IMR-90 (cell line): ENCODE data around the gene NFATC1. TPM values are rescaled to one million over a fixed set of nuclear protein-coding genes. Genes with fewer than 3 reads are reported as not detected.

Experiments
- ATAC-seq: fragments of 200-7000 bp; cut with Tn5 transposase; 2 replicates; pipeline ENCODE4 v1.9.1; 2020; ENCODE audit warnings: low read depth, mild to moderate bottlenecking, moderate library complexity
- BruUV-seq: library from RNA; stranded (reverse); fragments of 400-500 nt; replicated peaks from 2 replicates; lab custom pipeline; 2021; lab: Mats Ljungman, UMichigan
- CTCF ChIA-PET: fragments of 300-600 bp; formaldehyde crosslinking; extraction: SDS; loops from one replicate; lab custom pipeline; 2021; ENCODE audit warnings: antibody characterized with exemption; lab: Yijun Ruan, JAX
- POLR2A ChIA-PET: fragments of 300-600 bp; sonication (Branson Sonifier 250); formaldehyde crosslinking; loops from one replicate; lab custom pipeline; 2022; ENCODE audit warnings: antibody characterized with exemption; ENCODE audit not compliant: unreplicated experiment; lab: Charles Lee
- DNase-seq: peaks from one replicate; pipeline ENCODE4 v3.0.0; 2013
- H2AFZ ChIP-seq: replicated peaks from 2 replicates; pipeline ENCODE3; 2013; ENCODE audit warnings: low read length, mild to moderate bottlenecking; ENCODE audit not compliant: poor library complexity
- H2AK5ac ChIP-seq: 2 replicates; pipeline ENCODE4 v1.6.1; 2013; ENCODE audit warnings: low read depth, low read length, inconsistent platforms
- H2AK9ac ChIP-seq: replicated peaks from 2 replicates; pipeline ENCODE3; 2013; ENCODE audit warnings: mild to moderate bottlenecking, low read depth, low read length, moderate library complexity; ENCODE audit not compliant: poor library complexity
- H2BK120ac ChIP-seq: 2 replicates; pipeline ENCODE4 v1.6.1; 2013; ENCODE audit warnings: low read depth, low read length, inconsistent platforms
- H2BK15ac ChIP-seq: 3 replicates; pipeline ENCODE4 v1.6.1; 2013; ENCODE audit warnings: low read depth, low read length, inconsistent platforms
- H2BK20ac ChIP-seq: 2 replicates; pipeline ENCODE4 v1.6.1; 2013; ENCODE audit warnings: low read depth, mild to moderate bottlenecking, inconsistent platforms, low read length, moderate library complexity
- H2BK5ac ChIP-seq: 2 replicates; pipeline ENCODE4 v1.6.1; 2013; ENCODE audit warnings: mild to moderate bottlenecking, low read depth, low read length, inconsistent platforms; ENCODE audit not compliant: poor library complexity, severe bottlenecking
- H3K14ac ChIP-seq: replicated peaks from 2 replicates; pipeline ENCODE4 v1.6.1; 2013; ENCODE audit warnings: low read depth, low read length, inconsistent platforms
- H3K18ac ChIP-seq: 2 replicates; pipeline ENCODE4 v1.6.1; 2013; ENCODE audit warnings: low read depth, low read length, control low read depth
- H3K23ac ChIP-seq: 2 replicates; pipeline ENCODE4 v1.6.1; 2013; ENCODE audit warnings: low read depth, low read length, inconsistent platforms
- H3K27ac ChIP-seq: 2 replicates; pipeline ENCODE4 v1.5.1; 2013; ENCODE audit warnings: mild to moderate bottlenecking, control low read depth, low read length; ENCODE audit not compliant: insufficient read depth
- H3K27me3 ChIP-seq: 2 replicates; pipeline ENCODE4 v1.6.1; 2013; ENCODE audit warnings: low read length; ENCODE audit not compliant: control insufficient read depth, insufficient read depth
- H3K36me3 ChIP-seq: 2 replicates; pipeline ENCODE4 v1.6.1; 2013; ENCODE audit warnings: low read length, mixed read lengths; ENCODE audit not compliant: control insufficient read depth, insufficient read depth
- H3K4ac ChIP-seq: 2 replicates; pipeline ENCODE4 v1.6.1; 2013; ENCODE audit warnings: low read depth, low read length, inconsistent platforms
- H3K4me1 ChIP-seq: 2 replicates; pipeline ENCODE4 v1.6.1; 2013; ENCODE audit warnings: low read length, mixed read lengths; ENCODE audit not compliant: control insufficient read depth, insufficient read depth
- H3K4me2 ChIP-seq: 2 replicates; pipeline ENCODE4 v1.6.1; 2013; ENCODE audit warnings: low read depth, mild to moderate bottlenecking, control low read depth, low read length, moderate library complexity
- H3K4me3 ChIP-seq: 2 replicates; pipeline ENCODE4 v1.5.1; 2013; ENCODE audit warnings: low read depth, mild to moderate bottlenecking, control low read depth, low read length, moderate library complexity; ENCODE audit not compliant: insufficient read depth
- H3K56ac ChIP-seq: 2 replicates; pipeline ENCODE4 v1.6.1; 2013; ENCODE audit warnings: low read length, inconsistent platforms; ENCODE audit not compliant: insufficient read depth; ENCODE audit errors: extremely low read depth
- H3K79me1 ChIP-seq, 2 experiments: 2 replicates each; pipeline ENCODE4 v1.6.1; 2013; ENCODE audit warnings: low read length in 2 of 2, inconsistent platforms in 1 of 2, low read depth in 1 of 2
- H3K9ac ChIP-seq: 2 replicates; pipeline ENCODE4 v1.6.1; 2013; ENCODE audit warnings: low read depth, low read length, control low read depth
- H3K9me1 ChIP-seq: 2 replicates; pipeline ENCODE4 v1.6.1; 2013; ENCODE audit warnings: low read length, inconsistent platforms; ENCODE audit not compliant: insufficient read depth
- H3K9me3 ChIP-seq: 2 replicates; pipeline ENCODE4 v1.6.1; 2013; ENCODE audit warnings: low read length; ENCODE audit not compliant: control insufficient read depth, insufficient read depth
- H4K20me1 ChIP-seq: 2 replicates; pipeline ENCODE4 v1.6.1; 2013; ENCODE audit warnings: low read length, inconsistent platforms; ENCODE audit not compliant: insufficient read depth
- H4K5ac ChIP-seq: 2 replicates; pipeline ENCODE4 v1.6.1; 2013; ENCODE audit warnings: mild to moderate bottlenecking, low read depth, low read length, control low read depth
- H4K8ac ChIP-seq, 2 experiments: 2 replicates each; pipeline ENCODE4 v1.6.1; 2013; ENCODE audit warnings: low read depth in 2 of 2, low read length in 2 of 2, control low read depth in 1 of 2, inconsistent platforms in 1 of 2
- H4K91ac ChIP-seq: 2 replicates; pipeline ENCODE4 v1.6.1; 2013; ENCODE audit warnings: low read depth, low read length, inconsistent platforms; ENCODE audit not compliant: insufficient read depth
- MXI1 ChIP-seq: IDR thresholded peaks from 2 replicates; pipeline ENCODE4 v1.6.1; 2012; ENCODE audit warnings: low read depth, mild to moderate bottlenecking, low read length, moderate library complexity, borderline replicate concordance
- RAD21 ChIP-seq: IDR thresholded peaks from 2 replicates; pipeline ENCODE4 v1.6.1; 2012; ENCODE audit warnings: low read length, improper control_type of control experiment
- RCOR1 ChIP-seq: IDR thresholded peaks from 2 replicates; pipeline ENCODE4 v1.6.1; 2012; ENCODE audit warnings: mild to moderate bottlenecking, low read length, improper control_type of control experiment; ENCODE audit not compliant: insufficient replicate concordance
- RFX5 ChIP-seq: IDR thresholded peaks from 2 replicates; pipeline ENCODE4 v1.8.0; 2012; ENCODE audit warnings: low read depth, mild to moderate bottlenecking, low read length, moderate library complexity
- SMC3 ChIP-seq: fragments of 150-350 bp; IDR thresholded peaks from 2 replicates; pipeline ENCODE4 v1.6.1; 2016; ENCODE audit warnings: low read depth, mild to moderate bottlenecking, antibody characterized with exemption, low read length, moderate library complexity
- WGBS, 2 experiments: methylation state at CpG; one replicate each; pipeline versions ENCODE4 v1.1.5 to v1.1.7; 2013; ENCODE audit warnings: missing lambda C conversion rate in 2 of 2; ENCODE audit not compliant: insufficient read length in 1 of 2; ENCODE audit errors: extremely low coverage in 2 of 2; 5-methylcytosine and 5-hydroxymethylcytosine counted together
- dilution Hi-C: fragments of 300-500 bp; cut with HindIII; formaldehyde crosslinking; loops from one replicate; pipeline ENCODE4 v1.14.3; 2018; ENCODE audit warnings: low sequenced_read_pairs; ENCODE audit not compliant: unreplicated experiment
- in situ Hi-C: fragments of 300-500 bp; cut with MboI; formaldehyde crosslinking; loops from 3 replicates; pipeline ENCODE4 v1.14.3; 2019; ENCODE audit warnings: low sequenced_read_pairs, inconsistent platforms, mixed read lengths
- intact Hi-C: fragments of 100-400 bp; cut with micrococcal nuclease; formaldehyde crosslinking; loops from 2 replicates; pipeline ENCODE4 v1.10.0; 2022
- polyA plus RNA-seq, 3 experiments: library from polyadenylated mRNA; depleted of rRNA; stranded (reverse); fragments of >200 nt; gene quantifications; 2 replicates each; pipeline ENCODE4 v1.2.3, GENCODE V29; 2012; ENCODE audit warnings: low replicate concordance in 1 of 3
- total RNA-seq: library from RNA; depleted of rRNA; stranded (reverse); fragments of >200 nt; gene quantifications from 2 replicates; pipeline ENCODE4 v1.2.3, GENCODE V29; 2012
- TF ChIP-seq, protein P1 (sequence below): fragments of 150-350 bp; IDR thresholded peaks from 2 replicates; pipeline ENCODE4 v1.6.1; 2016; ENCODE audit warnings: low read depth, mild to moderate bottlenecking, low read length, moderate library complexity, borderline replicate concordance

Gene NFATC1
- total and polyA plus RNA-seq, 2 of the 4 experiments (the other 2 are of a cell fraction), result 0.36 to 1.8 TPM

DNA sequence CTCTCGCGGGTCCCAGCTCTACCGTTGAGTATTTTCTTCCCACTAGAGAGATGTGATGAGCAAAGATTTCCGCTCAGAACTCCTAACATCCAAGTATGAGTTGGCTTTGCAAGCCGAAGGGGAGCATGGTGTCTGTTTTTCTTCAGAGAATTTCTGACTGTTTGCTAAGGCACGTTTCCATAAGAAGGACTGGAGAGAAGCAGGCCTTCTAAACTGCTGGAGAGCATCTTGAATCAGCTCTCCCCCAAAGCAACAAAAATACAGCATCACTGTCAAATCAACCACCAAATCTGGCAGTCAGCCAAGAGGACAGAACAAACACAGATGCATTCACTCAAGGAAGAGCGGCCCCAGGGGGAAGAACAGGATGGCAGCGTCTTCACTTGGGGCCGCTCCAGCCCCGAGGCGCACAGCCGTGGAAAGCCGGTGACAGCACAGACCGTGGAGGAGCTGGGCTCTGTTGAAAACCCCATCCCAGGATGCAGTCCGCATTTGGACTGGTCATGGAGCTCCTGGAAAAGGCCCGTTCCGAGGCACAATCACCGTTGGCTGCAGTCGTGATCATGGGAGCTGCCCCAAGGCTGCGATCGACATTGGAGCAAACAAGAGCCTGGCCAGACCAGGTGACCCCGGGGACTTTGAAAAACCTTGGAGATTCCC, 101.4 kb downstream of the NFATC1 start:
- Histone ChIP-seq H2BK5ac (no peak overlapping the region), H4K8ac (no peak overlapping the region), H2AK5ac (no peak overlapping the region), H2BK120ac (no peak overlapping the region), H3K27ac (no peak overlapping the region), H2AK9ac (no peak overlapping the region), H3K36me3 (no peaks in the 10 kb centered on the region), H3K4me2 (no peak overlapping the region), H3K4ac (no peak overlapping the region), H3K56ac (no peak overlapping the region), H3K4me3 (no peak overlapping the region), H3K27me3 (no peaks in the 10 kb centered on the region; the same call in 1 of the 2 replicates), H2AFZ (no peak overlapping the region), H2BK20ac (no peak overlapping the region), H4K20me1 (no peaks in the 10 kb centered on the region), H3K14ac (no peak overlapping the region), H3K18ac (no peak overlapping the region), H3K9me1 (no peaks in the 10 kb centered on the region), H4K5ac (no peak overlapping the region), H4K91ac (no peak overlapping the region), H2BK15ac (no peak overlapping the region), H3K9ac (no peak overlapping the region), H3K79me1 (no peaks in the 10 kb centered on the region), H3K9me3 (peaks cover 10% of the 10 kb centered on the region), H3K23ac (no peak overlapping the region), H3K4me1 (no peaks in the 10 kb centered on the region; the same call in 1 of the 2 replicates)
- peak; percentile 69 for ATAC-seq
- ChIA-PET CTCF (no interaction called here), POLR2A (no interaction called here)
- TF ChIP-seq MXI1 (no peak), SMC3 (no peak), RCOR1 (no peak), RFX5 (no peak), RAD21 (no peak)
- TF ChIP-seq, protein P1, sequence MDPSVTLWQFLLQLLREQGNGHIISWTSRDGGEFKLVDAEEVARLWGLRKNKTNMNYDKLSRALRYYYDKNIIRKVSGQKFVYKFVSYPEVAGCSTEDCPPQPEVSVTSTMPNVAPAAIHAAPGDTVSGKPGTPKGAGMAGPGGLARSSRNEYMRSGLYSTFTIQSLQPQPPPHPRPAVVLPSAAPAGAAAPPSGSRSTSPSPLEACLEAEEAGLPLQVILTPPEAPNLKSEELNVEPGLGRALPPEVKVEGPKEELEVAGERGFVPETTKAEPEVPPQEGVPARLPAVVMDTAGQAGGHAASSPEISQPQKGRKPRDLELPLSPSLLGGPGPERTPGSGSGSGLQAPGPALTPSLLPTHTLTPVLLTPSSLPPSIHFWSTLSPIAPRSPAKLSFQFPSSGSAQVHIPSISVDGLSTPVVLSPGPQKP, result no peak
- peak; percentile 57 for DNase-seq
- 42% methylated on average over 12 of the region's 22 CpGs; no CpG with 5 or more reads in 1 of the 2 experiments for WGBS, 2 experiments
- intact Hi-C loops (no loop called here), in situ Hi-C loops (no loop called here), dilution Hi-C loops (no loop called here)
- no TSS peak for BruUV-seq
